ENCODE measurements around the gene ARHGAP31.

Gene ARHGAP31

GRCh38 chr3:119396870-119397269 lies 102.7 kb downstream of the ARHGAP31 start:
- DNase-seq, result no peak

- no peak for DNase-seq
These were observed 106.3 kb downstream of the ARHGAP31 start for GRCh38 chr3:119400466-119400865.

GRCh38 chr3:119401069-119401468 lies 106.9 kb downstream of the ARHGAP31 start:
- no peak for DNase-seq

GRCh38 chr3:119401503-119402440 lies 107.6 kb downstream of the ARHGAP31 start:
- no peak for DNase-seq

GRCh38 chr3:119402791-119403190 lies 108.6 kb downstream of the ARHGAP31 start:
- no peak for DNase-seq

- no peak for DNase-seq
These were observed 109.0 kb downstream of the ARHGAP31 start for GRCh38 chr3:119403201-119403600.

- DNase-seq, result no peak
These were observed 111.1 kb downstream of the ARHGAP31 start for GRCh38 chr3:119405315-119405714.

GRCh38 chr3:119408243-119408950 lies 114.2 kb downstream of the ARHGAP31 start:
- DNase-seq, result no peak

- DNase-seq, result no peak
These were observed 115.7 kb downstream of the ARHGAP31 start for GRCh38 chr3:119409844-119410243.

- DNase-seq, result no peak
These were observed 119.6 kb downstream of the ARHGAP31 start for GRCh38 chr3:119413603-119414280.

- no peak for DNase-seq
These were observed 122.7 kb downstream of the ARHGAP31 start for GRCh38 chr3:119416873-119417272.

GRCh38 chr3:119417771-119418512 lies 123.8 kb downstream of the ARHGAP31 start:
- DNase-seq, result no peak

- no peak for DNase-seq
These were observed 124.5 kb downstream of the ARHGAP31 start for GRCh38 chr3:119418641-119419040.

- DNase-seq, result no peak
These were observed 126.0 kb downstream of the ARHGAP31 start for GRCh38 chr3:119420196-119420595.

GRCh38 chr3:119427669-119428068 lies 133.5 kb downstream of the ARHGAP31 start:
- DNase-seq, result no peak

GRCh38 chr3:119428538-119428937 lies 134.4 kb downstream of the ARHGAP31 start:
- no peak for DNase-seq

GRCh38 chr3:119433613-119434325 lies 139.6 kb downstream of the ARHGAP31 start:
- DNase-seq, result no peak

- no peak for DNase-seq
These were observed 140.5 kb downstream of the ARHGAP31 start for GRCh38 chr3:119434703-119435102.

- no peak for DNase-seq
These were observed 142.8 kb downstream of the ARHGAP31 start for GRCh38 chr3:119436977-119437376.

- no peak for DNase-seq
These were observed 143.6 kb downstream of the ARHGAP31 start for GRCh38 chr3:119437691-119438258.

GRCh38 chr3:119443179-119443578 lies 149.0 kb downstream of the ARHGAP31 start:
- DNase-seq, result no peak

GRCh38 chr3:119444590-119444989 lies 150.4 kb downstream of the ARHGAP31 start:
- no peak for DNase-seq

Measured in stimulated activated CD4-positive, alpha-beta T cell treated with anti-CD3 and anti-CD28 coated beads, Interleukin-4, amount 100 ng/mL, for 1 hour (primary cell).